GM19467 (cell line): Measurements from ENCODE around the gene ZBTB21.
"Not testable (repeated sequence)": the region's sequence is repeated elsewhere in the genome, so short reads cannot be mapped to it uniquely, and the experiment has no call there.

Experiments
- ATAC-seq: cut with Tn5 transposase; IDR thresholded peaks from one replicate; pipeline ENCODE4 v1.9.1; 2021; ENCODE audit warnings: mild to moderate bottlenecking, moderate library complexity; ENCODE audit not compliant: unreplicated experiment

The ZBTB21 gene

GRCh38 chr21:41995577-41995976, 14.6 kb downstream of the ZBTB21 start:
- ATAC-seq: no peak

- ATAC-seq: not testable (repeated sequence)
These were observed 15.5 kb downstream of the ZBTB21 start for GRCh38 chr21:41994613-41995012.

- ATAC-seq: no peak
These were observed 16.4 kb downstream of the ZBTB21 start for GRCh38 chr21:41993744-41994143.

DNA sequence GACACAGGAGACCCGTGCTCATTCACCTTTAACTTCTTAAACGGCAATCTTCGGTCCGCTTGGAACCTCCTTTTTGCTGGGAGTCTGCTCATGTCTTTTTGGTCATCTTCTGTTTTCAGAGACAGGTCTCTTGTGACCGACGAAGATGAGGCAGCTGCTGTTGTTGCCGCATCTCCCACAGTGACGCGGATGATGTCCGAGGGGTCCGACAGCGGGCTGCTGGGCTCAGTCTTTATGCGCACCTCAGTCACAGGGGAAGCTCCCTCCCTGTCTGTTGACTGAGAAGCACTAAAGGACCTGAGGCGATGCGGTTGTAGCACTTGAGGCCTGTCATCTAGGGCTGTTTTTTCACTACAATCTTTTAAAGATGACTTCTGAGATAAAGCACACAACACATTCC, 17.6 kb downstream of the ZBTB21 start:
- no peak for ATAC-seq

- no peak for ATAC-seq
These were observed 18.5 kb downstream of the ZBTB21 start for GRCh38 chr21:41991659-41992058.

DNA sequence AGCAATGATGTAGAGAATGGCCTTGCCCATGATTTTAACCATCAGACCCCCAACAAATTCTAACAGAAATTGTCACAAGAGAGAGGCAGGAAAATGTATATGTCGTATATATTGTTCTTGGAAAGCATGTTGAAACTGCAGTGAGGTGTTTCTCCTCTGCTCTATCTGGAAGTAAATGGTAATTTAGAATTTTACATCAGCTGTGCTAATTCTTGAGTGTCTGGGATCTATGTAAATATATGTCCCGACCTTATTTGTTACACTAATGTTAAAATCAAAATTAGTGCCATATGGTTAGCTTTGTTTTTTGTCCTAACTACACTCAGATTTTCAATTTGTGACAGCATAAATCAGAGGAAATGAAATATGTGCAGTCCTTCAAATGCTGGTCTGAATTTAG, 20.5 kb downstream of the ZBTB21 start:
- ATAC-seq: no peak

- ATAC-seq: no peak
These were observed 22.9 kb downstream of the ZBTB21 start for GRCh38 chr21:41987310-41987709.

- ATAC-seq: no peak
These were observed 24.3 kb downstream of the ZBTB21 start for GRCh38 chr21:41985662-41986416.

GRCh38 chr21:41983229-41983628, 26.9 kb downstream of the ZBTB21 start:
- no peak for ATAC-seq

DNA sequence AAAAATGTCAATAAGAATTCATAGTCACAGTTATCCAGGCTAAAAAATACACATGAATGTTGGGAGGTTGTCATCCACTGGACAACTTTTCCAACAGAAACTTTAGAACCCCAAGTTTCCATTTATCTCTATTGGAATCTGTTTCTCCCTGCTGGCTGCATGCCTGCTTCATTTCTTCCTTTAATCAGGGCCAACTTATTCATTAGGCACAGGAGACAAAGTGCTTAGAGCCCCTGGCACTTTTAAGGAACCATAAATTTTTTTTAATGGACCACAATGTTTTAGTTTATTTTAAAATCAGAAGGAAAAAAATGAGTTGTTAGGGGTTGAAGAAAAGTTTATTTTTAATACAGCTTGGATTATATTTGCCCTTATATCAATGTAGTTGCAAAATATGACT, 29.6 kb downstream of the ZBTB21 start:
- no peak for ATAC-seq

DNA sequence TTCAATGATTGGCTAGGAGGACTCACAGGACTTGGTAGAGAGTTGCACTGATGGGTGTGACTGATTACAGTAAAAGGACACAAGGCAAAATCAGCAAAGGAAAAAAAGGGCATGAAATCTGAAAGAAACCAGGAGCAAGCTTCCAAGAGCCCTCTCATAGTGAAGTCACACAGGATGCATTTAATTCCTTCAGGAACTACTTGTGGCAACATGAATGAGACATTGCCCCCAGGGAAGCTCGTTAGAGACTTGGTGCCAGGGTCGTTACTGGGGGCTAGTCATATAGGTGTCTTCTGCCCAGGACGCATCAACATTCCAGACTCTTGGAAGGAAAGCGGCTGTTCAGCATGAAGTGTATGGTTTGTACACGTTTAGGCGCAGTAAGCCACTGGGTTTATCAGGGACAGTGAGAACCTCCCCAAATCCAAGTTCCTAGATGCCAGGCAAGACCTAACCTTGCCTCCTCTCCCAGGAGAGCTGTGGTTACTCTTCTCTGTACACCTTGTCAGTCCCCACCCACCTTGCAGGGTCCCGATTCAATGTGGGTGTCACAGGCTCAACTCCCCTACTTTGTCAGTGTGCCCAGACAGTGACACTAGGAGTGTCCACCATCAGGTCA, 30.3 kb downstream of the ZBTB21 start:
- ATAC-seq: no peak

DNA sequence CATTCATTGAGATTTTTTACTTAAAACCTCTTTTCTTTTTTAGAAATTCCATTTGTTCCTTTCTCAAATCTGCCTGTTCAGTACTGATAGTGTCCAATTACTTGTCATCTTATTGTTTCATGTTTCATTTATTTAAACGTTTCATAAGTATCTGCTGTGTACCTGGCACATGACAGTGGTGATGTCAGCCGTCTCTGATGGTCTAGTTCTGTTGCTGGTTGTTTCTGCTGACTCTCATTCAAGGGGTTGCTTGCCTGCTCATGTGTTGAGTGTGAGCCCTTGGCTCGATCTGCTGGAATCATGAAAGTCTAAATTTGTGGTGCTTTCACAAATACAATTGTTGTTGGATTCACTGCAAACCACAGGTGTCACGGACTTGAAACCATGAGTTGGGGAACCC, 30.8 kb downstream of the ZBTB21 start:
- no peak for ATAC-seq

DNA sequence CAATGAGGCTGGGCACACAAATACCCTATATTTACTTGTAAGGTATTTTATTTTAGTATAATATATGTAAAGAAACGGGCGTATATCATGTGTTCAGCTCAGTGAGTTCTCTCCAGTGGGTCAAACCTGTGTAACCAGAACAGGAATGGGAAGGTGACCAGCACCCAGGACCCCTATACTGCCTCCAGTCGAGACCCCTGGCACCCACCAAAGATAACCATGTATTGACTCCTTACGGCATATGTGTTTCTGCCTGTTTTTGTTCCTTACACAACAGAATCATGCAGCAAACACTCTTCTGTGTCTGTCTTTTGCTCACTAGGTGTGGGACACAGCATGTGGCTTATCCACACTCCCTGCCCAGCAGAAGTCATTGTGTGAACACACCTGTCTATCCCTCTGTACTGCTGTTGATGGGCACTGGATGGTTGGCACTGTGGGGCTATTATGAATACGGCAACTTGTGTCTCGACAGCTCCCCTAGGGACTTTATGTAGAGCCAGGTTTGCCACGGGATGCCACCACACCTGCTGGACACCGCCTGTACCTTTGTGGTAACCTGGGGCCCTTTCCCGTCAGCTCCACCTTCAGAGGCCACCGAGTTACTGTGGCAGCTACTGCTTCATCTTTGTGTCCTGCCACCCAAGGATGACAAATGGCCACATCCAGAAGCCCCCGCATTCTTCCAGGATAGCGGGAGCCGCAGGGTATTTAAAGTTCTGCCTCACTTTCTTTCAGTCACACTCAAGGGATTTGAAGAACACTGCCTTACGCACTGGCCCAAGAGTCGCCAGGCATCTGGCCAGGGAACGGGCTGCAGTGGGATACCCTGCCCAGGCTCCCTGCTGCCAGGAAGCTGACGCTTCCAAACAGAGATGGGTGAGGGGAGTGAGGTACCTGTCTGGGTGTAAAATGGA, 32.9 kb downstream of the ZBTB21 start:
- ATAC-seq: no peak

- no peak for ATAC-seq
These were observed 33.5 kb downstream of the ZBTB21 start for GRCh38 chr21:41976611-41977010.

DNA sequence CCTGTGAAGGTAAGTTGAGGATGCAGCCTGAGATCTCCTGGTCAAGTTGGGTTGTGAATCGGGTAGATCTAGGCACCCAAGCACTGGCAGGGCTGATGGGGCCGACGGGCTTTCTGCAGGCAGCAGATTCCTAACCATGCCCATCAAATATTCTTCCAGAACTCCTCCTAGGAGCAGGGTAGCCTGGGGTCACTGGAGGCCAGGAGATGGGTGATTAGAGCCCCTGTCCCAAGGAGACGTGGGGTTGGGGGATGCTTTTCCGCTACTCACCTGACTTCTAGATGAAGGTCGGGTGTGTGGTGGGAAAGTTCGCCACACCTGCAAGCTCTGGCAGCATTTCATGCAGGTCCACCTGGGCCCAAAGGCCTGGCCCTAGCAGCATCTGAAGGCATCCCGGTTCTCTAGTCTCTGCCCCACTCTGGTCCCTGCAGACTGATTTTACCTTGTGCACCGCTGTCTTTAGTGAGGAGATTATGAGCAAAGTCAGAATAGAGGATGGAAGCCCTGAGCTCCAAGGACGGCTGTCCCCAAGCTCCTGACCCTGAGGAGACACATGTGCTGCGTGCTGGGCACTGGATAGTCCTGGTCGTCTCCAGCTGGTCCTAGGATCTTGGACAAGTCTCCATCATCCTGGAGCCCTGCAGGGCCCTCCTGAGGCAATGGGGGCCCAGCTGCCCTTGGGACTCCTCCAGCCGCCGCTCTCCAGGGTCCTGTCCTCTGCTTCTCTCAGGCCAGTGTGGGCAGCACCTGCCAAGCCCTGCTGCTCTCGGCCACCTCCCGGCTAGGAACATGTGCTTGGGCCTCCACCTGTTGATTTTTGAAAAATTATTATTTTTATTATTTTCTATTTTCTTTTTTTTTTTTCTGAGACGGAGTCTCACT, 34.5 kb downstream of the ZBTB21 start:
- no peak for ATAC-seq

GRCh38 chr21:41974752-41975053, 35.5 kb downstream of the ZBTB21 start:
- no peak for ATAC-seq

GRCh38 chr21:41973861-41974751, 36.1 kb downstream of the ZBTB21 start:
- ATAC-seq: no peak

- no peak for ATAC-seq
These were observed 36.7 kb downstream of the ZBTB21 start for GRCh38 chr21:41973427-41973831.

DNA sequence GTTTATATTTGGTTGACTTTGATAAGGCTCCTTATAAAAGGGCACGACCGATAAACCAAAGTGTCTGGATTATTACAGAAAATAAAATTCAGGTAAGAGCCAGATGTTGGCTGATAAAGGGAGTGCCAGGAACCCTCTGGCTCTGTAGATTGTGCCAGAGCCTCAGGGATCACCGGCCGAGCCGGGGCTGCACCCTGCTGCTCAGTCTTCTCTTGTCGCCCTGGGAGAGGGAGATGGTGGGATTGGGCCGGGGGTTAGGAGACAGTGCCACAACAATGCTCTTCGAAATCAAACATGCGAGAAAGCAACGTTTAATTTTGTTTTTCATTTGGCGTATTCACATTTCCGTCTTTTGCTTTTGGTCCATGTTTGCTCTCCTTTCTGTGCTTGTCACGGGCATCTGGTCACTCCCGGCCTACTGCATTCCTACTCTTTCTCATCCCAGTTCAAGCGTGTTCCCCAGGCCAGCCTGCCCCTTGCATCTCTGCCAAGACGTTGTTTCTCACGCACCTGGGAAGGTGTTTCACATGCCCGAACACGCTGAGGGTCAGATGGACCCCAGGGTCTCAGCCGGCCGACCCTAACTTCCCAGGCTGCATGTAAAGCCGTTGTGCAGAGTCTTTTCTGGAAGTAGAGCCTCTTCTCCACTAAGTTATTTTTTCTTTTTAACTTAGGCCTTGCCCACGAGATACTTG, 37.5 kb downstream of the ZBTB21 start:
- no peak for ATAC-seq
